Fibroblast of skin of back (primary cell): ENCODE measurements around the gene UACA.

Source experiments
- DNase-seq: peaks from one replicate; pipeline ENCODE4 v3.0.0-alpha.2; 2013

UACA gene

DNA sequence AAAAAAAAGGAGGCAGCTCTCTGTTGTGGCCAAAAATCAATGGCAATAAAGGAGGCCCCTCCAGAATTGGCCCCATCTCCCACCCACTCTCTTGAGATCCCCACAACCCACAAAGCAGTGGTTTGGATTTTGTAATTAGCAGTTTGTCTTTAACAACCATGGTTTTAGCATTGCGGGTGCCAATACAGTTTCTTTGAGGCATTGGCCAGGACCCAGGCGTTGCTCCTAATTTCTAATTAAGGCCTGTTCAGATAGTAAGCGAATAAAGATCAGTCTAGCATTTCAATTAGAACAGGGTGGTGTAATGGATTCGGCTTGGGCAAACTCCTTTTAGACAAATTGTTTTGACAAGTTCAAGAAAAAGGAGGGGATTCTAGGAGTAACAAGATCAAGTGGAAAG lies 23.6 kb upstream of the UACA start:
- no peak for DNase-seq

DNA sequence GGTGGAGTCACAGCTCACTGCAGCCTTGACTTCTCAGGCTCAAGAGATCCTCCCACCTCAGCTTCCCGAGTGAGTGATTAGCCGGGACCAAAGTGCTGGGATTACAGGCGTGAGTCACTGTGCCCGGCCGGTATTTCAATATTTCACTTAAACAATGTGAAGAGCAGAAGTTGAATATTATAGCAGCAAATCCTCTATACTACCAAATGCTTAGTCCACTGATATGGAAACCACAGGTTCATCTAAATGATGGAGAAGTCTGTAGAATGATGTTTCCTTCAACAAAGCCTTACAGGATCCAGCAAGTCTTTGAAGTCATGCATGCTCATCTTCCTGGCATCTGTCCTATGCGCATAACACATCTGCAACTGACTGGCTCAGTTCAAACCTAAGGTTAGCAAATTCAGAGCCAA lies 20.3 kb upstream of the UACA start:
- peak; percentile 73 for DNase-seq

DNA sequence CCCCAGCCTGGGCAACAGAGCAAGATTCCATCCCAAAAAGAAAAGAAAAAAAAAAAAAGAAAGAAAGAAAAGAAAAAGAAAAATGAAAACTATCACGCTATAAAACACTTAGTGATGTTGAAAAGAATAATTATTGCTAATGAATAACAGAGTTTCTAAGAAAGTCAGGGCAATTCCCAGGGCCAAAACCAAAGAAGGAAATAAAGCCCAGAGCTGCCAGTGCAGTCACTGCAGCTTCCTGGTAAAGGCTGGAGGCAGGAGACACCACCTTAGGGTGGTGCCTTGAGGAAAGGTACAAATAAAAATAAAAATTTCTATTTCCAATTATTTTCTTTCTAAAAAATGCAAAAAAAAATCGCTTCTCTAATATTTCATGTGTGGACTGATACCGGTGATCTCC lies 19.7 kb upstream of the UACA start:
- no peak for DNase-seq

DNA sequence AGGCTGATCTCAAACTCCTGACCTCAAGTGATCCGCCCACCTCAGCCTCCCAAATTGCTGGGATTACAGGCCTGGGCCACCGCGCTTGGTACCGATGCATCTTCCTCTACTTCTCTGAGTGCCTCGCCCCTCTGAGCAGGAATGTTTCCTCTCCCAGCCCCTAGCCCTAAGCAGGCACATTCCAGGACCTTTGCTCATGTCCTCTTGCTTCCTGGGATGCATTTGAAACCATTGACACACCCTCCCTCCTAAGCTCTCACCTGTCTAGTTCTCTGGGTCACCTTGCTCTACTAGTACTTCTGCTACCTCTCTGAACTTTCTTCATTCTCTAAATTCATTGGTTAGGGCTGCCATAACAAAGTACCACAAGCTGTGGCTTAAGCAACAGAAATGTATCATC lies 17.9 kb upstream of the UACA start:
- DNase-seq = peak; percentile 52

DNA sequence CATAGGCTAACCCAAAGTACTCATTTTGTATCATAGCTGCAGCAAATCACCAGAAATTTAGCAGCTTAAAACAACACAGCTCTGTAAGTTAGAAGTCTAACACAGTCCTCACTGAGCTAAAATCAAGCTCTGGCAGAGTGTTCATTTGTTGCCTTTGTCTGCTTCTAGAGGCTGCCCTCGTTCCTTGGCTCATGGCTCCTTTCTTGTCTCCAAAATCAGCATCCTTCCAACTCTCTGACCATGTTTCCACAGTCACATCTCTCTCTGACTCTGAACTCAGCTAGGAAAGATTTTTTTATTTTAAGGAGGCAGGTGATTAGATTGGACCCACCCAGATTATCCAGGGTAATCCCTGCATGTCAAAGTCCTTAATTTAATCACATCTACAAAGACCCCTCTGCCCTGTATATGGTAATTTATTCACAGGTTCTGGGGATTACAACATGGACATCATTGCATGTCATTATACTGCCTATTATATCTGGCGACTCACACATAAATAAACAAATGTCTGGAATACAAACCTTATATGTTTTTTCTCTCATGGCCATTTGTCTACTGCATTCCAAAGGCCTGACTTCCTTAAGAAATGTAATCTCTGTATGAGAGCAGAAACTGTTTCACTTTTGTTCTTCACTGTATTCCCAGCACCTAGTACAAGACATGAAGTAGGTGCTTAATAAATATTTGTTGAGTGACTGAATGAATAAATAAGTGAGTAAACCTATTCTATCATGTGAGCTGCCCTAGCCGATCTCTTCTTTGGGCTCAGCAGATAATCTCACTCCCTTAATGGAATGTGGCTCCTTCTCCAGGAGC lies 15.1 kb upstream of the UACA start:
- peak; percentile 92 for DNase-seq

DNA sequence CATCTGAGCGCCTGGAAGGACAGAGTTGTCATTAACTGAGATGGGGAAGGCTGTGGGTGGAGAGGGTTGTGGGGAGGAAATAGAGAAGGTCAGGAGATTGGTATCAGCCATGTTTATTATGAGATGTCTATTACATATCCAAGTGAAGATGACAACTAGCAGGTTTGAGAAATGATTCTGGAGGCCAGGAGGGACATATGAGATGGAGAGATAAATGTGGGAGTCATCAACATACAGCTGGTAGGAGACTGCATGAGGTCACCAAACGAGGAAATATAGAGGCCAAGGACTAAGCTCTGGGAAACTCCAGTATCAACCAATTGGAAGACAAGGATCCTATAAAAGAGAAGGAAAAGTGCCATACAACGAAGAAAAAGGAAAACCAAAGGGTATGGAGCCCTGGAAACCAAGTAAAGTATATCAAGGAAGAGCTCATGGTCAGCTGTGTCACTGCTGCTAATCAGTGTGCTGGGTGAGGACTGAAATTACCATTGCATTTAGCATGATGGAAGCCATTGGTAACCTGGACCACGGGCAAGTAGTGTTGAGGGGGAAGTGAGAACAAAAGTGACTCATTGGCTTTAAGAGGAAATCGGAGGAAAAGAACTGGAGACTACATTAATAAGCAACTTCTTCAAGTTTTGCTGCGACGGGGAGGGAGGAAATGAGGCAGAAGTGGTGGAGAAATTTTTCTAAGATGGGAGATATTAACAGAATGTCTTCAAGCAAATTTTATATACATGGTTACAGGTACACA lies 14.0 kb upstream of the UACA start:
- no peak for DNase-seq

DNA sequence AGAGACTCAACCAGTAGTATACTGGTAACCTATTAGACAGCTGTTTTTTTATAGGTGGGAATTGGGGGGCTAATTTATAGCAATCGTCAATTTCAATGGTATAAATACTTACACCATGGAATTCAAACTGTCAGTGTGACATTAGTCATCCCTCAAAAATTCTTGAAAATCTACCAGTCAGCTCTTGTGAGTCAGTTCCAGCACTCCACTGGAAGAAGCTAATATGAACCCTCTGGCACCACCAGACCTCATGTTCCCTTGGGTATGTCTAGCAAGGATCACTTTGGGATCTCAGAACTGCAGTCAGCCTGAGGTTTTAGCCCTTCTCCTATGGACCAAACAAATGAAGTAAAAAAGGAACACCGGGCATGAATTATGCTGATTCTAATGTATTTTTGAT lies 11.8 kb upstream of the UACA start:
- DNase-seq = peak; percentile 97

DNA sequence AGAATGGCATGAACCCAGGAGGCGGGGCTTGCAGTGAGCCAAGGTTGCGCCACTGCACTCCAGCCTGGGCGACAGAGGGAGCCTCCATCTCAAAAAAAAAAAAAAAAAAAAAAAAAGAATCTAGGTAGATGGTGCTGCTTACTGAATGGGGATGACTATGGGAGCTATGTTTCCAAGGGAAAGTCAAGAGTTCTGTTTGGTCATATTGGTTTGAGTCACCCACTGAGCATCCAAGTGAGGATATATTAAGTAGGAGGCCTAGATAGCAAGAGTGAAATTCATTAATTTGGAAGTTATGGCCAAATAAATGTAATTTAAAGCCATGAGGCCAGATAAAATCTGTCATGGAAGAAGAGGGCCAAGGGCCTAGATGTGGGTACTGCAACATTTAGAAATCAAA lies 9.0 kb upstream of the UACA start:
- DNase-seq = peak; percentile 48

DNA sequence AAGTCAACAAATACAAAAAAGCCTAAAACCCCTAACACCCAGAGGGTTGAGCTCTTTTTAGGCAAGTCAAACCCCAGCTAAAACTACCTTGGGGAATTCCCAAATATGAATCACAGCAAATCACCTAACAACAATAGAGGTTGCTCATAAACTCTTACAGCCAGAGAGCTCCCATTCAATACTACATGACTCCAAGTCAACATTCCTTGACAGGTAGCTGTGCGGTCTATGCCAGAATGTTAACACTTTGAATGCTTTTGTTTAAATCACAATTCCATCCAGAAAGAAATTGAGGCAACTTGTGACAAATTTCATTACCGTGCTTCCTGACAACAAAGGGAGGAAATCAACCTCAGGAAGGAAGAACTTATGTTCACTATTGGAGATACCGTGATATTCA lies 7.5 kb upstream of the UACA start:
- no peak for DNase-seq

DNA sequence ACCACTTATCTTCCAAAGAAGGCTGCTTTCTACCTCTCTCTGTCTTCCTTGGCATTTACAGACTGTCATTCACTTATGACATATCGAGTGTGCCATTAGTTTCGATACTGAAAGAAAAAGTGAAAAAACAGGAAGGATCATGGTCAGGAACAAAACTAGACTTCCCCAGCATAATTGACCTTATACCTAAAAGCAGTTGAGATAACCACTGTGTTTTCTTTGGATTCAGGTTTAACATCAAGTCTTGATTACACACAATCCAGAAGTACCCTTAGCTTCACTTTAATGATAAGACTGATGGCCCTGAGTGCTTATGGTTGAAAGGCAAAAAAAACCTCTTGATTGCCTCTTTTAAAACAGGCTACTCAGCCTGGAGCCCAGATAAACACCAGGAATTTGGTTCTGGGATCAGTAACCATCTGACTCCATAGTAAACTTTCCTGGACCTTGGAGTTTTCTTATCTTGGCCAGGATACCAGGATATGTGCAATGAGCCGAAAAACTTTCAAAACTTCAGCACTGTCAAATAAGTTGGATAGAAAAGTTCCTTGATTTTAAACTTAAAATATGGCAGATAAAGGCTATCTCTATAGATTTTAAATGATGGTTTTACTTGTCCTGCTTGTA lies 5.0 kb upstream of the UACA start:
- DNase-seq = no peak

DNA sequence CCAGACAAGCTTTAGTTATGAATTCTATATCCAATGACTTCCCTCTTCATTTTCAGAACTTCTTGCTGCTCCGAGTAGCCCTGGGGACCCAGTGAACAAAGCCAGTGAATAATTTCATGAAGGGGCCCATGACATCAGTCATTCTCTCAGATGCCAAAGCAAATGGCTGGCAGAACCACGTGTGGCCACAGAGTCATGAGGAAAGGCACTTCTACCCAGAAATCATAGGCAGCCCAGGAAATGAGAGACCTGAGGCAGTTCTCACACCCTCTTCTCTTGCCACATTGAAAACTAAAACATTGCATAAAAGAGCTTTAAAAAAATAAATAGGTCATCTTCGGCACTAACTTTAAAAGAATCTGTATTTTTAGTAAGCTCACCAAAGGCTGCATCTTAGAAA lies 4.3 kb upstream of the UACA start:
- no peak for DNase-seq

DNA sequence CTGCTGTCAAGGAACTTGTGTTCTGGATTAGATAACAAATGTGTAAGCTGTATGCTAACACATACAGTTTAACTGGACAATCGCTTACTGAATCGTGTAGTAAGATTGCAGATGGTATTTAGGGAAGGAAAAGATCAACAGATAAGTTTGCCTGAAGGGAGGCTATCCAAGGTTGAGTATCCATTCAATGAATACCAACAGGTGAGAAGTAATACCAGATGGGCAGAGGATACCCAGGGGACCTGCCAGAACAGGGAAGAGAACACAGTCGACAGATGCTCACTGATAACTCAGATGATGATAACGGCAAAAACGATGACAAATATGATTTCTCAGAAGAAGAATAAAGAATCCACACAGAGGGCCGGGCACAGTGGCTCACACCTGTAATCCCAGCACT lies 3.2 kb upstream of the UACA start:
- DNase-seq = no peak

DNA sequence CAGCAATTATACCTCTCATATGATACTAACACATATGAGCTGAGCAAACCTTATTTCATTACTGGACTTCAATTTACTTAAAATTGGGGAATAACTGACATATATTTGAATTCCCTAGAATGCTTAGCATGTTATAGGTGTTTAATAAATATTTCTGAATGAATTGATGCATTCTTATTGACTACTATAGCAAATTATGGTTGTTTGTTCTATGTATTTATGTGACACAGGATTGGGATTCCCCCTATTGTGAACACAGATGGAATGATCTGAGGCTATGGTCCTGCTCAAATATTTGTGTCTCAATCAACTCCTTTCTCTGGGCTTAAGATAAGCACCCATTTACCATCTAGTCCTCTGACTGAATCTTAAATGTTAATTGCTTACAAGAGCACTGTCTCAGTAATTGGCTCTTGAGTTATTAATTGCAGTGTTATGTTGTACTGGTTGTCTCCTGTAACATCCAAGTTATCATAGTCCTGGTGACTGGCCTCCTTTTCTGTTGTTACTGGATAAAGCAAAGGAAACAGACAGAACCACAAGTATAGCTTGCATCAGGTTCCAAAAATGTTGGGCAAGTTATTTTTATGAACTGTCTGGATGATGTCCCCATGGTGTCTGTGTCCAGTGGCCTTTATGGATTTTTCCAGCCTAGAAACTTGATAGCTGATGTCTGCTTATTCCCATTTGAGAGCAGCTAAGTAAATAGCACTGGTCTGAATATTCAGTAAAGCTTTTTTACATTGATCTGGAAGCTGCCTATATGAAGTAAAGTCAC lies 2.3 kb upstream of the UACA start:
- DNase-seq = peak; percentile 94

DNA sequence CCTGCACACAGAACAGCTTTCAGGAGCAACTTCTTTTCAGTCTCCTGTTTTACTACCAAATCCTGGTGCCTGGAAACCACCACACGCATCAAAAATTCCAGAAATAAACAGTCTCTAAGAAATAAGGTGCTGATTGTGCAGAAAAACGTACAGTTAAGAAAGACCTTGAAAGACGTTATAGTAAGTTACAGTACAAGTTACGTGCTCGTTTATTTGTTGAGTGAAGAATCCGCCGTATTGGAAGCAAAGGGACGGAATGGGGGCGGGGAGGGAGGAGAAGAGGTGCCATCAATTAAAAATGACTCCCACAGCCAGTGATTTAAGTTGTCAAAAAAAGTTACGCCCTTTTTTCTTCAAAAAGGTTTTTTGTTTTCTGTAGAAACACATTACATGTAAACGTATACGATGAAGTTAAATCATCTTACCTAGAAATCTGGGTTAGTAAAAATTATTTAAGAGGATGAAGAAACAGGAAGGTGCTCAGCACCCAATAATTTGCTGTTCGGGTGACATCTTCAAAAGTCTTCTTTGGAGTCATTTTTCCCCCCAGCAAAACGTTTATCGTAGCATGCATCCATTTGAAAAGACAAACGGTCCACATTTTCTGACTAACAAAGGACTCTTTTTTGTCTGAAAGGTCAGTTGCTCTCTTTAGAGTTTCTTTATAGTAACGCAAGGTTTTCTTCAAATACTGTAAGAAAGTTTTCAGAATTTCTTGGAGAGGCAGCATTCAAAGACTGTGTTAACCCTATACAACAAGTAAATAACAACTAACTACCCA lies 782 bp upstream of the UACA start:
- DNase-seq = no peak

DNA sequence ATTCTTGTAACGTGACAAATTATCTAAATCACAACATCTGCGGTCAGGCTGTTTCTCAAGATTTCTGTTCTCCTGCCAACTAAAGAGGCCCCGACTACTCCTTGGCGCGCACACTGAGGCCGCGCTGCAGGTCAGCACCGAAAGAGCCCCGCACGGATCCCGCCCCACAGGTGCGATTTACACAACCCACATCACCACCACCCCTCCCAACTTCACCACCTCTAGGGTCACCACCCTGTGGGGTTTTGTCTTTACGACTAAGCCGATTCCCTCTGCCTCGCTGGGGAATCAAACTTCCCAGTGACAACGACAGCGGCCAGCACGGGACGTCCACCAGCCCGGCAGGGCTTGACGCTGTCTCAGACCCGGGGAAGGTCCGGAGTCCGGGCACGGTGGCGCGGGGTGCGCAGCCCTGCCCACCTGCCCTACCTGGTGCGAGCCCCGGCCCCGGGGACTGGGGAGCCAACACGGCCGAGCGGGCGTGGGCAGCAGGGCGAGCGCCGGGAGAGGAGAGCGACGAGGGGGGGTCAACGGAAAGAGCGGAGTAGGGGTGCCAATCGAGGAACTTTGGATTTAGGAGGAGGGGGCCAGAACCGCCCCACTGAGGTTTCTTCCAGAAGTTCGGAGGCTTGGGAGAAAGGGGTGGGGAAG lies 764 bp downstream of the UACA start:
- DNase-seq = peak; percentile 72

DNA sequence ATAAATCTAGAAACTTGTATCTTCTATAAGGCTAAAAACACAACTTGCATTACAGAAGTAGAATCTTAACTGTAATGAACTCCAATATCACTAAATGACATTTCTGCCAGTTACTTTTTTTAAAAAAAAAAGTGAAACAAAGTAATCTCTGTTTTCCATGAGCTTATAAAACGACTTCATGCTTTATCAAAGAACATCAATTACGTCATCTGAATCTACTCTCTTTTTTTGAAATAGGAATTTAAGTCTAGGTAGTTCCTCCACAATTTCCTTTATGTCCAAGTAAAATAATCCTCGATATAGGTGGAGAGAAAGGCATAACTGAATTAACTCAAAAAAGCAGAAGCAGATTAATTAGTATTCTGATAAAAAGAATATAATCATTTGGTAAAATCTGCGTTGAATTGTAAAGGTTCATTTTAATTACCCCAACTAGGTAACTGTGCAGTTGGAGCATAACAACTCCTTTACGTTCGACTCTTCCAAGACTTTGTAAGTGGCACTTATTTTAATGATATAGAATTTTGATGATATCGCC lies 1.4 kb downstream of the UACA start:
- DNase-seq = no peak

DNA sequence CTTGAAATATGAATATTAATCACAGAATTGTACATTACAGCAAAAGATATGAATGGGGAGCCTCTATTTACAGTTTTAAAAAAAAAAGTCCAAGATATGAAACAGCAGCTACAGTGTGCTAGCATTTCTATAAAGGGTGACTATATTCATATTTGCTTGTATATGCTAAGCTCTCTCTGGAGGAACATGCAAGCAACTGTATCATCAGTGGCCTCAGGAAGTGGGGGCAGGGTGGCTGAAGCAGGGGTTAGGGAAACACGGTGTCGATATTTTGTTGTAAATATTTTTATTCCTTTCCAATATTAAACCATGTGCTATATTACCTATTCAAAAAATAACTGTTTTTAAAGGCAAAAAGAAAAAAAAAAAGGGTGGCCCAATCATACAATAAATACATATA lies 2.3 kb downstream of the UACA start:
- DNase-seq = peak; percentile 22

DNA sequence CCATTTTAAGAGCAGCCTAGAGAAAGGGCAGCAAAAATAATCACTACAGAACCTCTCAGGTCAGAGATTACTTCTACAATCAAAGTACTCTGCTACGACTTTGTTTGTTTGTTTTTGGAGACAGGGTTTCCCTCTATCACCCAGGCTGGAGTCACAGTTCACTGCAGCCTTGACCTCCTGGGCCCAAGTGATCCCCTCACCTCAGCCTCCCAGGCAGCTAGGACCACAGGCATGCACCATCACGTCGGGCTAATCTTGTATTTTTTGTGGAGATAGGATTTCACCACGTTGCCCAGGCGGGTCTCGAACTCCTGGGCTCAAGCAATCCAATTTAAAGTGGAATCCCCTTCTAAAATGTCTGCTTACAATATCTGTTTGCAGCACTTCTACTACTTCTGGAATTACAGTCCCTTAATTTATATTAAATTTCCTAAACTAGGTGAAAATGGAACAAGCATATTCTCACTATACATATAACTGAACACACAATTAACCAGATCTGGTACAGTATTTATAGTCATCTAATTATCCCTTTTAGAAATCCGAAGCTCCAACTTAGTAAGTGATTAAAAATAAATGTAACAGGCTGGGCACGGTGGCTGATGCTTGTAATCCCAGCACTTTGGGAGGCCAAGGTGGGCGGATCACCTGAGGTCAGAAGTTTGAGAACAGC lies 4.4 kb downstream of the UACA start:
- no peak for DNase-seq

DNA sequence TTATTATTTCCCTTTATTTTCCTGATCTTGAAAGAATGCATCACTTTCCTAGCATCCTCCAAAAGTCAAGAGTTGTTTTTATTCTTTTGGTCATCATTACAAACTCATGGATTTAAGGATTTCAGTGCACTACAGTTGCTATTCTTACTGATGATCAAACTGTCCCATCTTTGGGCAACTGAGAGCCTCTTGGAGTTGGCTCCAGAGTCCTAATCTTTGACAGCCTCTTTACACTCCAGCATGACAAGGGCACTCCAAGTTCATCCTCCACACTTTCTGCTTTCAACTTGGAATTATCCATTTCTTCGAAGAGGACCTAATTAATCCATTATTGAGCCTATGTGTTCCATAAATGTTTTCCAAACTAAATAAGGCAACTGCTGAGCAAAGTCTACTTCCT lies 5.7 kb downstream of the UACA start:
- no peak for DNase-seq

DNA sequence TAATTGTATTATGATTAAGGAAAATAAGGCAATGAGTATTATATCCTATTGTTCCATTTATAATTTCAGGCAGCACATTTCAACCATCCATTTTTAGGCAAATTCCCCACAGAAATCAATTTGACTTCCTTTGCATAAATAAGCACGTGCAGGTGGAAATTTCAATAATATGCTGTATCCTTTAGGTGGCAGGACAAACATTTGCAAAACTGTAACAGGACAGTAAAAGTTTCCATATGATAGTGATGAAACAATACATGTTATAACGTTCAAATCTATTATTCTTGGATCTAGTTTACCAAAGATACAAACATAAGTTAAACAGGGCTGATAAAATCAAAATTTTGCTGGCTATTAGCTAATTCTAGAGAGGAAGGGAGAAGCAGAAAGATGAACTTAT lies 8.5 kb downstream of the UACA start:
- no peak for DNase-seq
